Stromal cell of bone marrow (primary cell): ENCODE data around the gene WDFY2.
"Not testable (repeated sequence)": the region's sequence is repeated elsewhere in the genome, so short reads cannot be mapped to it uniquely, and the experiment has no call there.

ENCODE experiments used
- DNase-seq: peaks from one replicate; pipeline ENCODE4 v3.0.0-alpha.2; 2012; ENCODE audit warnings: low read depth

Gene WDFY2

DNA sequence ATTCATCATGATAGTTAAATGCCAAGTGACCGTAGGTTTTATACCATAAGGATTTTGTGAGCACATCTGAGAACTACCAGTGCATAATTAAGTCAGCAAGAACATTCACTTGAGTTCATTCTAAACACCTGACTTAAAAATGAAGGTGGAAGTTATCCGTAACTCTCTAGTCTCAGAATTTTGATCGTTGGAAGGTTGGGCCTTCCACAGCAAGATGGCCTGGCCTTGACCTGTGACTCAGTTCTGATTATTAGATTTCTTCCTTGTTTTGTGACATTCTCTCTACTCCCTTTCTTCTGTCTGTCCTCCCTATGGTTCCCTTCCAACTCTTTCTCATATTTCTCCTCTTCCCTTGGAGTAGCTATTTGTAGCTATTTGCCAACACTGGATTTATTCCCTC lies 20.0 kb upstream of the WDFY2 start:
- DNase-seq, result no peak

DNA sequence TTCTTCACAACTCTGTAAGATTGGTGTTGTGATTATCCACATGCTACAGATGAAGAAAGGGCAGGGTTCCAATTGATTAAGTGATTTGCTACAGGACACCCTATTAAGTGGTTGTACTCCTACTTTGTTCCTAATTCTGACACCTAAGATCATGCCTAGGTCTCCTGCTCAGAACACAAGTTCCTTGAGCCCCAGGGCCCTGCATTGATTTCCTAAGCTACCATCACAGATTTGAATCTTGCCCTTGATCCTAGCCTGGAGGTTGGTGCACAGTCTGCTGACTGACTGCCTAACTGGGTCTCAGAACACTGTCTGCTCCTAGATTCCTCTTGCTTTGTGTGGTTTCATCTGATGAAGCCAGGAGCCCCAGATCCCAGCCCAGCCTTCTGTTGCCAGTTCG lies 19.6 kb upstream of the WDFY2 start:
- DNase-seq, result no peak

- DNase-seq, result not testable (repeated sequence)
Measured at GRCh38 chr13:51569001-51569400, 15.3 kb upstream of the WDFY2 start.

DNA sequence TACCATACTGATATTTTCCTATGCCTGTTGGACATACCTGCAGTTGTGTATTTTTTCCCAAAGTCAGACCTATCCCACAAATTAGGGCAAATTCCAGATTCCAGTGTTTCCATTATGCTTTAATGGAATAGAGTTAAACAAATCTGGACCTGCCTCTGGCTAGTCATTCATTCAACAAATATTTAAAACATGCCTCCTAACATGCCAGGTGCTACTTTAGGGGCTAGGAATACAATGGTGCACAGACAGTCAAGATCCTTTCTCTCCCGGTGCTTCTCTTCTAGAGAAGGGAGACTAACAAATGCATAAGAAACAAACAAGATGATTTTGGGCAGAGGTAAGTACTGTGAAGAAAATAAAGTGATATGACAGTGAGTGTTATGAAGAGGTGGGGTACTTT lies 7.5 kb upstream of the WDFY2 start:
- no peak for DNase-seq

GRCh38 chr13:51577690-51578089 lies 6.6 kb upstream of the WDFY2 start:
- no peak for DNase-seq

- no peak for DNase-seq
Measured at GRCh38 chr13:51579676-51580075, 4.6 kb upstream of the WDFY2 start.

DNA sequence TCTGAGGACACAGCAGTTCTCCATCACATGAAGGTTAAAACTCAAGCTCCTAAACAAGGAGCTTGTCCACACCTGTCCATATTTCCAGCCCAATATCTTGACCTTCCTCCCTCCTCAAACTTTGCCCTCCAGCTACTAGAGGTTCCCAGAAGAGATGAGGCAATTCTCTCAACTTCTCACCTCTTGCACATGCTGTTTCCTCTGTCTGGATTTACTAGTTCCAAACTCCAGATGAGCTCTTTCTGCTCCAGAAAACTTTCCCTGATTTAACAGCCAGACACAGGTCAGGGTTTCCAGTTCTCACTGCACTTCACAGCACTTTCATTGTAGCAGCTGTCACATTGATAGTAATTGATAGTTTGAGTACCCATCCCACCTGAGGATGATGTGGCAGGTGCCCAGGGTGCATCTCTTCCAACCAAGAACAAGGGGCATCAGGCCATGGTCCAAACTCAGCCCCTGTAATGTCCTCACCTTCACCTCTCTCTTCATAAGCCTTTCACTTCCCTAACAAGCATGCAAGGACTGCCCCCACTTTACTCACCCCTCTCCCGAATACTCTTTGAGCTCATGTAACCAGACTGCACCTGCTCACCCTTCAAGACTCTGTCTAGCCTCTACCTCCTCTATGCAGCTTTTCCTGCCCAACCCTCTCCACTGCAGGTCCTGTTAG lies 3.0 kb upstream of the WDFY2 start:
- DNase-seq, result no peak

DNA sequence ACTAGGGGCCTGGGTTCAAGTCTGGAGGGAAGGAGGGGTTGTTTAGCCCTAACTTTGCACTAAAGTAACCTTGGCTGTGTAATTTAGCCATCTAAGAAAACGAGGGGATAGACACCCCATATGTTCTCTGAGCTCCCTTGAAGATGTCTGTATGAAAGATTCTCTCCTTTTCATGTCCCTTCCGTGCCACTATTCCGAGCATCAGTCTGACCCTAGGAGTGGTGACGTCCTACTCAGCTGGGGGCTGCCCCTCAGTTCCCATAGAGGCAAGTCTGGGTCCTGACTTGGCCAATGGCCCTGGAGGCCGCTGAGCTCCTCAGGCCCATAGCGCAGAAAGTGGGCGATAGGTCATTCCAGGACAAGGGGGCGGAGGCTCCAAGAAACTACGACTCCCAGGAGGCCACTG lies 790 bp upstream of the WDFY2 start:
- no peak for DNase-seq

GRCh38 chr13:51584731-51585672 lies 740 bp downstream of the WDFY2 start:
- DNase-seq, result no peak

DNA sequence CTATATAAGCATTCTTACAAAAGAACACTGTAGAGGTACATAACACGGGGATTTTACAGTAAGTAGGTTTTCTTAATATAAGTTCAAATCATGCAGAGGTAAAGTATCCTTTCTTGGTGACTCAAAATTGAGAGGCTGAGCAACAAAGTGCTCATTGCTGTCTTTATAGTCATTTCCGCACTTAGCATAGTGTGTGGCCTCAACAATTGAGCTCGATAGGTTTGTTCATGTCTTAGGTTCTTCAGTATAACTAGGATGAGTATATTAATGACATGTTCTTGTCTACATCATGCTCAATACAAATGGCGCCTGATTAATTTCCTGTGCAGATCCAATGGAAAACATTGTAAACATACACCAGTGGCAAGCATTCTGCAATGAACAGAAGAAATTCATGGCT lies 1.4 kb downstream of the WDFY2 start:
- no peak for DNase-seq

GRCh38 chr13:51587372-51587771 lies 3.1 kb downstream of the WDFY2 start:
- DNase-seq, result no peak

DNA sequence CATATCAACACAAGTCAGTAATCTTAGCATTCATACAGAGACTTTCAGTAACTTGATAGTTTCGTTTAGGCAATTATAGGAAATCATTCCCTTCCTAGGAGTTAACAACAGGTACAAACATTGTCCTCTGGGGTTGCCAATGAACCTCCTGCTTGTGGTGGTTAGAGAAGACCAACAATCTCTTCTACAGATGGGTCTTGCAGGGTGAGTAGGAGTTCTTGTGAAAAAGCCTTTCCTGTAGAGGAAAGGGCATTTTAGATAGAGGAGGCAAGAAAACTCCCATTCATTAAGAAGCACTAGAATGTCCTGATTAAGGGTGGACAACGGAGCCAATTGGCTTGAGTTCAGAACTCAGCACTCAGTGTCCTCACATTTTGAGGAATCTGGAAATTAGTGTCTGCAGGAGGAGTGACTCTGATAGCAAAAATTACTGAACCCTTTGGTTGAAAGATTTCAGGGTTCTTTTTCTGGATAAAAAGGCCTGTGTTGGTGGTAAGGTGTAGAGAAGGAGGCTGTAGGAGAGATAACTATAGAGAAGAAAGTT lies 4.2 kb downstream of the WDFY2 start:
- no peak for DNase-seq

DNA sequence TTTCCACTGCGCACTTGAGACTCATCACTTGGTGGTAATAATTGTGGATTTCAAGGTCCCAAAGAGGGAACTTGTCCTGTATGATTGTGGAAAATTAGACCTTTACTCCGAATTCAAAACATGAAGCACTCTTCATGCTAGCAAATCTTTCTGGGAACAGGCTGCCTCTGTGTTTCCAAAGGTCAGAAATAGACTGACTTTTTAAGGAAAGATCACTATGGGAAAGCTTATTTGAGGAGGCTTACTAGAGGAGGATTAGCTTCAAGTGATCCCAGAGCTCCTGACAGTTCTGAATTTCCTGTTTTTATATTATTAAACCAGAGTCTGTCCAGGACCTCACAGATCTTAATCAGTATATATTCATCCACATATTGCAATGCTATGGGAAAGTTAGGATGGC lies 5.5 kb downstream of the WDFY2 start:
- no peak for DNase-seq

DNA sequence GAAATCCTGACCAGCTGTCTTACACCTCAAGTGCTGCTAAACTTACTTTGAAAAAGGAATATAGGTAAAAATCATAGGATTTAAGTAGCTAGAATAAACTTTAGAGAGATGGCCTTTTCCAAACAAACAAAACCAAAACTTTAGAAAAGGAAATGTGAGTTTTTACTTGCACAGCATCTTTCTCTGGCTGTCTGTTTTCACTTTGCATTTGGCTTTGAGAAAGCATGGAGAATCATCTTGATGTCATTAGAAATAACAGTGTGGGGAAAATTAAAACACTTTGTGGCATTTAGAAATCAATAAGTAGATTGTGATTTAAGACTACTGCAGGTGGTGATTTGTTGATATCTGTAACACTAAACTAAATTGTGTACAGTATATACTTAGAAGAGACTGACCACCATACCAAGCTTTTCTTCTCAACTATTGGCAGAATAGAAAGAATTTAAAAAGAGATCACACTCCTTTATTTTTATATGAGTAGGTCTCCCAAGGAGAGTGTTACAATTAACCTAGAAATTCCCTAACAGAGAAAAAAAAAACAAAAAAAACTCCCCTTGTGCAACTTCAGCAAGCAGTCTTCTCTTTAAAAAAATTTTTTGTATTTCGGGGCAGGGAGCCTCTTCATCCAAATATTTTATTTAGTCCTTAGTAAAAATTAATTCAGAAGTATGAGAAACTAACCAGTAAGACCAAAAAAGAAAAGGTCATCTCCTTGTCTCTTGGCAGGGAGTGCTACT lies 6.1 kb downstream of the WDFY2 start:
- no peak for DNase-seq

GRCh38 chr13:51590971-51591627 lies 6.8 kb downstream of the WDFY2 start:
- DNase-seq, result peak; percentile 88

GRCh38 chr13:51591938-51592337 lies 7.7 kb downstream of the WDFY2 start:
- not testable (repeated sequence) for DNase-seq

DNA sequence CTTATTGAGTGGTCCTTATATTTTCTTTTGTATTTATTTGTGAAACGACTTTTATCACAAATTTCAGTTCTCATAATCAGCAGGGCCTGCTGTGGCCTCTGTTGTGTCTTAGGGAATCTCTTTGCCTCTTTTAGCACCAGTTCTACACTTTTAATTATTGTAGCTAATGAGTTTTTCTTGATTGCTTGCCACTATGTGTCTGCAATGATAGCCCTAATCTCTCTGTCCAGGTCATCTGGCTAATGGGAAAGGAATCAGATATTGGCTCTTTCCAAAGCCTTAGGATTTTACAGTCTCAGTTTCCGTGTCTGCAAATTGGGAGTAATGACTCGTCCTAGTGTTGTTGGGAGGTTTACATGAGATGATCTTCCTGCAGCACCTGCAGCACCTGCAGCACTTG lies 10.2 kb downstream of the WDFY2 start:
- DNase-seq, result no peak

- DNase-seq, result no peak
Measured at GRCh38 chr13:51595416-51595815, 11.2 kb downstream of the WDFY2 start.

DNA sequence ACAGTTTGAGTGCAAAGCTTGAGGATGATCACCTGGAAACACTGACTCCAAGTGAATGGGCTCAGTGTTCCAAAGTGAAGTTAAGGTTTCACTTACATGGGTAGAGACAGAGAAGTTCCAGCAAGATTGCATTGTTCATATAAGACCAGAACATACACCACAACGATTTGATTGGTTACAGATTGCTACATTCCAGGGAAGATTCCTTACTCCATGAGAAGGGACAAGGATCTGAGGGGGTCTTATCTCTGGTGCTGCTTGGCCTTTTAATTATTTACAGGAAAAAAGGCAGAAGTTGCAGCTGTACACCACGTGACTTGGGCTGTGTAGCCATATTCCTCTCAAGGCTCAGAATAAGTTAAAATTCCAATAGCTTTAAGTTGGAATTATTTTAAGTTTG lies 12.3 kb downstream of the WDFY2 start:
- DNase-seq, result no peak

- no peak for DNase-seq
Measured at GRCh38 chr13:51599444-51600176, 15.3 kb downstream of the WDFY2 start.

DNA sequence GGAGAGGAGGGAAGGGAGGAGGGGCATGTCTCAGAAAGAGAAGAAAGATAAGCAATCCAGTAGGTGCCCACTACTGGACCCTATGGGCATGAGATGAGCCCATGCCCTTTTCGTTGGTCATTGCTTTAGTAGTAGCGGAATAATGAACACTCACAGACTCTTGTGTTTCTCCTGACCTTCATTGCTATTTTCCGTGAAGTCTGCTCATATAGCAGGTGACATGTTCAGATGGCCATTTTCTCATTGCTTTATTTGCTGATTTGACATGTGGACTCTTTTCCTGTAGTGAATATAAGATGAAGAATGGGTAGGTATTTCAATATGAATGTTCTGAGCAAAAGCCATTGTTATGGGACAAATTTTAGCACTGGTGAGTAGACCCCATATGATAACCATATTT lies 16.4 kb downstream of the WDFY2 start:
- DNase-seq, result no peak
